BJ (cell line): Measurements from ENCODE around the gene TMEM101. TPM values are rescaled to one million over a fixed set of nuclear protein-coding genes. Genes with fewer than 3 reads are reported as not detected.

Experiments
- CTCF ChIA-PET: fragments of 350-600 bp; formaldehyde crosslinking; extraction: SDS; loops from one replicate; lab custom pipeline; 2021; ENCODE audit warnings: antibody characterized with exemption, inconsistent platforms; lab: Yijun Ruan, JAX
- POLR2A ChIA-PET: fragments of 300-600 bp; sonication (Branson Sonifier 250); formaldehyde crosslinking; extraction: SDS; loops from one replicate; lab custom pipeline; 2021; ENCODE audit warnings: antibody characterized with exemption; lab: Charles Lee
- DNase-seq: peaks from one replicate; pipeline ENCODE4 v3.0.0-alpha.2; 2011; ENCODE audit warnings: low read depth
- H3K27me3 ChIP-seq: 2 replicates; pipeline ENCODE4 v1.6.0; 2011; ENCODE audit warnings: low read length; ENCODE audit not compliant: control insufficient read depth, insufficient read depth
- H3K36me3 ChIP-seq: 2 replicates; pipeline ENCODE4 v1.5.1; 2011; ENCODE audit warnings: low read length; ENCODE audit not compliant: control insufficient read depth, insufficient read depth
- H3K4me3 ChIP-seq: 2 replicates; pipeline ENCODE4 v1.5.1; 2011; ENCODE audit warnings: low read depth, mild to moderate bottlenecking, control low read depth, low read length
- CTCF ChIP-seq: IDR thresholded peaks from 2 replicates; pipeline ENCODE4 v1.5.1; 2011; ENCODE audit warnings: low read depth, mild to moderate bottlenecking, control low read depth, inconsistent platforms, low read length, moderate library complexity; ENCODE audit not compliant: insufficient read depth
- polyA plus RNA-seq: library from polyadenylated mRNA; depleted of rRNA; stranded (reverse); fragments of >200 nt; gene quantifications from 2 replicates; pipeline ENCODE4 v1.2.3, GENCODE V29; 2011

The TMEM101 gene
- polyA plus RNA-seq, 1 experiment, result 47.9 TPM

- DNase-seq, result no peak
- Histone ChIP-seq H3K36me3 (no peaks in the 10 kb centered on the region), H3K4me3 (no peak overlapping the region), H3K27me3 (peaks cover 5% of the 10 kb centered on the region)
- no peak for TF ChIP-seq CTCF
- ChIA-PET CTCF (interaction anchor here (0.7 to 7.9 kb wide), 20 partner anchors 8 to 149 kb away, joined by 3 to 108 read pairs (median 6); partner anchors contain the start of genes NAGS and PPY), POLR2A (no interaction called here)
Measured at GRCh38 chr17:43995150-43995471, 19.7 kb downstream of the TMEM101 start.

DNA sequence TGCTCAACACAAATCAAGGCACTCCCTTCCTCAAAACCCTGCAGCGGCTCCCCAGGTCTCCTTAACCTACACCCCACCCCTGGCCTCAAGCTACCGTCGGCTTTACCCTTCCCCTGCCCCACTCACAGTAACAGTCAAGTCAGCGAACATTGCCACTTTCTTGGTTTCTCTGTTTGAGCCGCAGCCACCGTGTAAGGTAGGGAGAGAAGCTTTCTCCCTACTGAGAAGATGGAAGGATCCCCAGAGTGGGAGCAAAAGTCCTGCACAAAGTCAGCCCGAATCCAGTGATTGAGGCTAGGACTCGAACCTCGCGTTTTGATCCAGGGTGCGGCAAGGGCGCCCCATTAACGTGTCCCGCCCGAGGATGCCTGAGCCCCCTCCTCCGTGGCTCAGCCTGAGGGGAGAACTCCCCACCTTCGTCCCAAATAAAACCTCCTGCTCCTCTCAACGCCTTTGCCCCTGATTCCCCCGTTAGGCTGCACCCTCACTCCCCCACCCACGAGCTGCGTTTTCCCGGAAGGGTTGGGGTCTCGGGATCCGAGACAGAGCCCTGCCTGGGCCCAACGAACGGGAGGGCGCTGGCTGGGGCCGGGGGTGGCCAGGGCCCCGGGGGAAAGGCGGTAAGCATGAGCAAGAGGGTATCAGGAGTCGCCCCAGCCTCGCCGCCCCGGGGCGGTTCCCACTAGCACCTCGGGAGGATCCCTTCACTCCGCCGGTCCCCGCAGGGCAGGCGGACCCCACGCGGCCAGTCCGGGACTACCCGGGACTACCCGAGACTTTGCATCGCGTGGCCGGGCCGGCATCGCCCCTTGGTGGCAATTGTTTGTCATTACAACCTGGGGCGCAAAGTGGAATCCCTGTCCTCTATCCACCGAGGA, 20.3 kb downstream of the TMEM101 start:
- Histone ChIP-seq H3K27me3 (peaks cover 5% of the 10 kb centered on the region), H3K4me3 (peak overlapping the region; percentile 33), H3K36me3 (no peaks in the 10 kb centered on the region)
- no peak for DNase-seq
- ChIA-PET POLR2A (no interaction called here), CTCF (interaction anchor here (0.6 to 7.9 kb wide), 17 partner anchors 7 to 176 kb away, joined by 3 to 108 read pairs (median 6); partner anchors contain the start of genes ASB16, NAGS and PPY)
- peak; percentile 89 for TF ChIP-seq CTCF

DNA sequence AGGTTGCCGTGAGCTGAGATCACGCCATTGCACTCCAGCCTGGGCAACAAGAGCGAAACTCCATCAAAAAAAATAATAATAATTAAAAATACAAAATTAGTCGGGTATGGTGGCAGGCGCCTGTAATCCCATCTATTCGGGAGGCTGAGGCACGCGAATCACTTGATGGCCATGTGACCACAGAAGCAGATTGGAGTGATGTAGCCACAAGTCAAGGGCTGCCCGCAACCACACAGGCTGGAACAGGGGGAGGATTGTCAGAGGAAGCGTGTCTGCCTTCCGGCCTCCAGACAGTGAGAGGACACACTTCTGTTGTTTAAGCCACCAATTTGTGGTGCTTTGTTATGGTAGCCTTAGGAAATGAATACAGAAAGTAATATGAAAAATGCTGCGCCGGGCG, 22.1 kb downstream of the TMEM101 start:
- no peak for DNase-seq
- Histone ChIP-seq H3K36me3 (no peaks in the 10 kb centered on the region), H3K4me3 (no peak overlapping the region), H3K27me3 (peaks cover 11% of the 10 kb centered on the region)
- no peak for TF ChIP-seq CTCF
- ChIA-PET CTCF (interaction anchor here (0.7 to 4.2 kb wide), 4 partner anchors 10 to 83 kb away, joined by 3 to 28 read pairs (median 7); no protein-coding TSS in a partner anchor), POLR2A (no interaction called here)

GRCh38 chr17:43988301-43988700, 26.5 kb downstream of the TMEM101 start:
- Histone ChIP-seq H3K36me3 (no peaks in the 10 kb centered on the region), H3K4me3 (no peak overlapping the region), H3K27me3 (peaks cover 16% of the 10 kb centered on the region)
- no peak for DNase-seq
- ChIA-PET POLR2A (no interaction called here), CTCF (interaction anchor here (1.0 to 3.9 kb wide), 2 partner anchors 8 to 17 kb away, joined by 4 to 18 read pairs; no protein-coding TSS in a partner anchor)
- no peak for TF ChIP-seq CTCF
